Measurements from ENCODE around the gene TSSC4.
A peak's percentile ranks its signal among the peaks of the same experiment; 100 is the strongest.

The TSSC4 gene

GRCh38 chr11:2425506-2425905, 25.0 kb downstream of the TSSC4 start:
- H3K4me3 ChIP-seq (ENCODE audit: low read depth, low read length): no peak overlapping the region
- DNase-seq (ENCODE audit: low read depth): no peak
- TF ChIP-seq CTCF (conservative IDR thresholded peaks at IDR 0.05; ENCODE audit: low read depth, low read length): no peak

- no peak overlapping the region for H3K4me3 ChIP-seq (ENCODE audit: low read depth, low read length)
- TF ChIP-seq CTCF (conservative IDR thresholded peaks at IDR 0.05; ENCODE audit: low read depth, low read length): no peak
- DNase-seq (ENCODE audit: low read depth): no peak
Observed at GRCh38 chr11:2426221-2426620, 25.7 kb downstream of the TSSC4 start.

- no peak overlapping the region for H3K4me3 ChIP-seq (ENCODE audit: low read depth, low read length)
- no peak for TF ChIP-seq CTCF (conservative IDR thresholded peaks at IDR 0.05; ENCODE audit: low read depth, low read length)
- no peak for DNase-seq (ENCODE audit: low read depth)
Observed at GRCh38 chr11:2426826-2427521, 26.4 kb downstream of the TSSC4 start.

GRCh38 chr11:2427721-2428321, 27.3 kb downstream of the TSSC4 start:
- TF ChIP-seq CTCF (conservative IDR thresholded peaks at IDR 0.05; ENCODE audit: low read depth, low read length): no peak
- no peak for DNase-seq (ENCODE audit: low read depth)

GRCh38 chr11:2428322-2428795, 27.8 kb downstream of the TSSC4 start:
- DNase-seq (ENCODE audit: low read depth): peak; percentile 67
- peak; percentile 97 for TF ChIP-seq CTCF (conservative IDR thresholded peaks at IDR 0.05; ENCODE audit: low read depth, low read length)
- no peak overlapping the region for H3K4me3 ChIP-seq (ENCODE audit: low read depth, low read length)

More at GRCh38 chr11:2427721-2428321, 27.3 kb downstream of the TSSC4 start:
- no peak overlapping the region for H3K4me3 ChIP-seq (ENCODE audit: low read depth, low read length)

GRCh38 chr11:2431395-2431794, 30.8 kb downstream of the TSSC4 start:
- TF ChIP-seq CTCF (conservative IDR thresholded peaks at IDR 0.05; ENCODE audit: low read depth, low read length): no peak
- no peak overlapping the region for H3K4me3 ChIP-seq (ENCODE audit: low read depth, low read length)
- no peak for DNase-seq (ENCODE audit: low read depth)
